Smooth muscle cell (in vitro differentiated cells): ENCODE results near the gene ERC2. TPM values are rescaled to one million over a fixed set of nuclear protein-coding genes. Genes with fewer than 3 reads are reported as not detected.

Experiments used
- DNase-seq: peaks from one replicate; lab custom pipeline; 2025; ENCODE audit not compliant: unreplicated experiment; lab: John Stamatoyannopoulos, UW
- H2AFZ ChIP-seq: fragments of 200-600 bp; sonication (generic); 2 replicates; pipeline ENCODE4 v1.6.0; 2016; ENCODE audit warnings: antibody characterized with exemption, low read depth, mild to moderate bottlenecking
- H3F3A ChIP-seq: fragments of 200-600 bp; sonication (generic); 2 replicates; pipeline ENCODE4 v1.6.0; 2017; ENCODE audit warnings: antibody characterized with exemption, low read depth
- H3K27ac ChIP-seq: fragments of 200-600 bp; sonication (generic); 2 replicates; pipeline ENCODE4 v1.5.1; 2016; ENCODE audit warnings: low read depth, mild to moderate bottlenecking
- H3K27me3 ChIP-seq: fragments of 200-600 bp; sonication (generic); 2 replicates; pipeline ENCODE4 v1.6.1; 2016; ENCODE audit warnings: low read depth, mild to moderate bottlenecking
- H3K36me3 ChIP-seq: fragments of 200-600 bp; sonication (generic); 2 replicates; pipeline ENCODE4 v1.5.1; 2016; ENCODE audit warnings: low read depth
- H3K4me1 ChIP-seq: fragments of 200-600 bp; sonication (generic); 2 replicates; pipeline ENCODE4 v1.5.1; 2016; ENCODE audit warnings: low read depth
- H3K4me2 ChIP-seq: fragments of 200-600 bp; sonication (generic); 2 replicates; pipeline ENCODE4 v1.6.0; 2016; ENCODE audit warnings: mild to moderate bottlenecking
- H3K4me3 ChIP-seq: fragments of 200-600 bp; sonication (generic); 2 replicates; pipeline ENCODE4 v1.5.1; 2016; ENCODE audit warnings: mild to moderate bottlenecking
- H3K79me2 ChIP-seq: fragments of 200-600 bp; sonication (generic); 2 replicates; pipeline ENCODE4 v1.6.0; 2016; ENCODE audit warnings: low read depth, mild to moderate bottlenecking
- H3K9ac ChIP-seq: fragments of 200-600 bp; sonication (generic); 2 replicates; pipeline ENCODE4 v1.6.0; 2016; ENCODE audit warnings: low read depth
- H3K9me3 ChIP-seq: fragments of 200-600 bp; sonication (generic); replicated peaks from 2 replicates; pipeline ENCODE4 v1.5.1; 2016; ENCODE audit warnings: low read depth
- H4K20me1 ChIP-seq: fragments of 200-600 bp; sonication (generic); 2 replicates; pipeline ENCODE4 v1.6.0; 2016; ENCODE audit warnings: low read depth
- WGBS: methylation state at CpG from one replicate; pipeline ENCODE4 v1.1.7; 2016; ENCODE audit warnings: low lambda C conversion rate; 5-methylcytosine and 5-hydroxymethylcytosine counted together
- polyA plus RNA-seq: library from polyadenylated mRNA; unstranded; fragments of >200 nt; fragmentation: Nextera tagmentation; extraction: Ambion mirVana; gene quantifications from 2 replicates; pipeline ENCODE4 v1.2.1, GENCODE V29; 2016
- total RNA-seq: library from RNA; depleted of rRNA; stranded (reverse); fragments of >200 nt; gene quantifications from 2 replicates; pipeline ENCODE4 v1.2.3, GENCODE V29; 2014
- TF ChIP-seq, protein P1 (sequence below): fragments of 200-600 bp; sonication (generic); IDR thresholded peaks from 2 replicates; pipeline ENCODE4 v1.5.1; 2017; ENCODE audit warnings: borderline replicate concordance, mild to moderate bottlenecking, antibody characterized with exemption; ENCODE audit not compliant: insufficient read depth, poor library complexity, severe bottlenecking

ERC2 gene
- total and polyA plus RNA-seq, 2 experiments from 2014 or later: 1.1 TPM; not detected in 1

DNA sequence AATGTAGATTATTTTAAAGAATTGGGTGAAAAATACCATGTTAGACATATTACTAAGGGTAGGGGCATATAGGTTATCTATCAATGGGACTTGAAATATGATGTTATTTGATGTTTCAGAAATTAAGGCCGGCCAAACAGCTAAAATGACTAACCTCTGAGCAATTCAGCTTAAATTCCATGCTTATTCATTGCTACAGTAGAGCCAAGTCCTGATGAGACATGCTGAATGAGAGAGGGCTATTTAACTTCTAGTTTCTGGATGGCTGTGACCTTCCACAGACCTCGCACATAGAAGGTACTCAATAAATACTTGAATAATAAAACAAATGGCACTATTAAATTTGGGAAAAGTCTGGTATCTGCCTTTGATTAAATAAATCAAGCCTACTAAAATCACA lies 805.6 kb downstream of the ERC2 start:
- DNase-seq: no peak
- H3K4me1 ChIP-seq: peaks cover 9% of the 10 kb centered on the region
- no peak overlapping the region for H2AFZ ChIP-seq
- H3K27me3 ChIP-seq: no peaks in the 10 kb centered on the region
- no peaks in the 10 kb centered on the region for H3K9me3 ChIP-seq
- H3K27ac ChIP-seq: no peak overlapping the region
- H3K4me3 ChIP-seq: no peak overlapping the region
- no peak overlapping the region for H3K4me2 ChIP-seq
- TF ChIP-seq, protein P1, sequence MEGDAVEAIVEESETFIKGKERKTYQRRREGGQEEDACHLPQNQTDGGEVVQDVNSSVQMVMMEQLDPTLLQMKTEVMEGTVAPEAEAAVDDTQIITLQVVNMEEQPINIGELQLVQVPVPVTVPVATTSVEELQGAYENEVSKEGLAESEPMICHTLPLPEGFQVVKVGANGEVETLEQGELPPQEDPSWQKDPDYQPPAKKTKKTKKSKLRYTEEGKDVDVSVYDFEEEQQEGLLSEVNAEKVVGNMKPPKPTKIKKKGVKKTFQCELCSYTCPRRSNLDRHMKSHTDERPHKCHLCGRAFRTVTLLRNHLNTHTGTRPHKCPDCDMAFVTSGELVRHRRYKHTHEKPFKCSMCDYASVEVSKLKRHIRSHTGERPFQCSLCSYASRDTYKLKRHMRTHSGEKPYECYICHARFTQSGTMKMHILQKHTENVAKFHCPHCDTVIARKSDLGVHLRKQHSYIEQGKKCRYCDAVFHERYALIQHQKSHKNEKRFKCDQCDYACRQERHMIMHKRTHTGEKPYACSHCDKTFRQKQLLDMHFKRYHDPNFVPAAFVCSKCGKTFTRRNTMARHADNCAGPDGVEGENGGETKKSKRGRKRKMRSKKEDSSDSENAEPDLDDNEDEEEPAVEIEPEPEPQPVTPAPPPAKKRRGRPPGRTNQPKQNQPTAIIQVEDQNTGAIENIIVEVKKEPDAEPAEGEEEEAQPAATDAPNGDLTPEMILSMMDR: no peak
- no peaks in the 10 kb centered on the region for H3K36me3 ChIP-seq
- 68% methylated on average over 2 of the region's 2 CpGs for WGBS
- no peaks in the 10 kb centered on the region for H4K20me1 ChIP-seq
- no peak overlapping the region for H3K9ac ChIP-seq
- no peaks in the 10 kb centered on the region for H3K79me2 ChIP-seq
- no peaks in the 10 kb centered on the region for H3F3A ChIP-seq

DNA sequence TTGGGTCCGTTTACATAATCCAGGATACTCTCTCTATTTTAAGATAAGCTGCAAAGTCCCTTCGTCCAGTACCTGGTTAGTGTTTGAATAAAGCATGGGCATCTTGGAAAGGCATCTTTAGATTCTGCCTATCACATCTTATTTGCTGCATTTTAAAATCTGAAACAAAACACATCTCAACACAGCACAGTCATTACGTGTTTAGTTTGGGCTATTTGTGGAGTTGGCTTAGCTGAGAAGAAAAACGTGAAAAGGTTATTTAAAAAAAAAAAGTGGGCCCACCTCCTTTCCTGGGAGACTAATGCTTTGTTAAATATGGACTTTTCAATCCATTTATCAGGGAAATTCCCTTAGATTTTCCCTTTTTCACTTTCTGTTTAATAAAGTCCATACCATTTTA lies 806.7 kb downstream of the ERC2 start:
- no peak for DNase-seq
- Histone ChIP-seq H3K36me3 (no peaks in the 10 kb centered on the region), H3K27ac (no peak overlapping the region), H3K4me2 (no peak overlapping the region), H3K4me3 (no peak overlapping the region), H3K9me3 (no peaks in the 10 kb centered on the region), H3K4me1 (peaks cover 9% of the 10 kb centered on the region), H3F3A (no peaks in the 10 kb centered on the region), H3K79me2 (no peaks in the 10 kb centered on the region), H3K27me3 (no peaks in the 10 kb centered on the region), H4K20me1 (no peaks in the 10 kb centered on the region), H2AFZ (no peak overlapping the region), H3K9ac (no peak overlapping the region)
- WGBS: 82% methylated on average over 4 of the region's 4 CpGs
- TF ChIP-seq, protein P1: no peak

DNA sequence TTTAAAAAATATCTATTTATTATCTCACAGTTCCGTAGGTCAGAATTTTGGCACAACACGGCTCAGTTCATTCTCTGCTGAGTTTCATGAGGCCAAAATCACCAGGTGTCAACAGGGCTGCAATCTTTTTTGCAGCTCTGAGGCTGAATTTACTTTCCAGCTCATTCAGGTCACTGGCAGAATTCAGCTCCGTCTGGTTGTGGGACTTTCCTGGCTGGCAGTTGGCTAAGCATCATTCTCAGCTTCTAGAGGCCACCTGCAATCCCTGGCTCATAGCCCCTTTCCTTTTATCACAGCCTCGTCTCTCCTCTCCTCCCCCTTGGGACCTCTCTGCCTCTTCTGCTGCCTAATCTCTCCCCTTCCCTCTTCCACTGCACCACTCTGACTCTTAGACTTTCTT lies 807.1 kb downstream of the ERC2 start:
- Histone ChIP-seq H3F3A (no peaks in the 10 kb centered on the region), H4K20me1 (no peaks in the 10 kb centered on the region), H3K4me2 (no peak overlapping the region), H3K79me2 (no peaks in the 10 kb centered on the region), H3K4me1 (peaks cover 9% of the 10 kb centered on the region), H3K36me3 (no peaks in the 10 kb centered on the region), H3K9ac (no peak overlapping the region), H3K27ac (no peak overlapping the region), H2AFZ (no peak overlapping the region), H3K4me3 (no peak overlapping the region), H3K27me3 (no peaks in the 10 kb centered on the region), H3K9me3 (no peaks in the 10 kb centered on the region)
- TF ChIP-seq, protein P1: no peak
- 84% methylated on average over 4 of the region's 4 CpGs for whole genome bisulfite sequencing
- DNase-seq: no peak

DNA sequence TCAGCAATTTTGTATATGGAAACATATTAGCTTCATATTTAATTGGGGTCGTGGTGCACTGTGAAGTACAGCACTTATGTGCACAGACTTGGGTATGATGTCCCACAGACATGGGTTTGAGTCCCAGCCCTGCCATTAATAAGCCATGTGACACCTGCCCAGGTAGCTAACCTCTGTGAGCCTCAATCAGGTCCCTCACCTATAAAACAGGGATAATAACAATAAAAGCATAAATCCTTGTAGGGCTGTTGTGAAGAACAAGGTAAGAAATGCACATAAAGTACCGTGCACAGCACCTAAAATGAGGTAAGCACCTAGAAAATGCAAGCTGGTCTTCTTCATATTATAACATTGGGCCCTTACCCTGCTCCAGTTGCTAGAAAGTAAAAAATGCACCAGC lies 807.6 kb downstream of the ERC2 start:
- 95% methylated on average over 2 of the region's 2 CpGs for WGBS

More for the DNA sequence above, 807.6 kb downstream of the ERC2 start:
- DNase-seq: no peak
- Histone ChIP-seq H3K27me3 (no peaks in the 10 kb centered on the region), H3K79me2 (no peaks in the 10 kb centered on the region), H3K4me1 (peaks cover 9% of the 10 kb centered on the region), H3K36me3 (no peaks in the 10 kb centered on the region), H3K27ac (no peak overlapping the region), H3K9ac (no peak overlapping the region), H3K4me2 (no peak overlapping the region), H3K4me3 (no peak overlapping the region), H2AFZ (no peak overlapping the region), H3F3A (no peaks in the 10 kb centered on the region), H4K20me1 (no peaks in the 10 kb centered on the region), H3K9me3 (no peaks in the 10 kb centered on the region)
- TF ChIP-seq, protein P1: no peak
